Islet precursor cell (in vitro differentiated cells): ENCODE data around the gene CACNB1.
"Not testable (repeated sequence)": the region's sequence is repeated elsewhere in the genome, so short reads cannot be mapped to it uniquely, and the experiment has no call there.

Source experiments
- DNase-seq: peaks from one replicate; pipeline ENCODE4 v3.0.0-alpha.2; 2018

Gene CACNB1

GRCh38 chr17:39150104-39150634 lies 47.3 kb downstream of the CACNB1 start:
- DNase-seq: no peak

- DNase-seq: no peak
Observed at GRCh38 chr17:39147221-39148185, 50.0 kb downstream of the CACNB1 start.

- DNase-seq: no peak
Observed at GRCh38 chr17:39146273-39146672, 51.2 kb downstream of the CACNB1 start.

- DNase-seq: no peak
Observed at GRCh38 chr17:39145143-39145542, 52.3 kb downstream of the CACNB1 start.

- DNase-seq: no peak
Observed at GRCh38 chr17:39144416-39144840, 53.0 kb downstream of the CACNB1 start.

GRCh38 chr17:39143552-39144093 lies 53.8 kb downstream of the CACNB1 start:
- DNase-seq: no peak

GRCh38 chr17:39141915-39142664 lies 55.4 kb downstream of the CACNB1 start:
- no peak for DNase-seq

GRCh38 chr17:39141294-39141693 lies 56.2 kb downstream of the CACNB1 start:
- no peak for DNase-seq

GRCh38 chr17:39139561-39139960 lies 57.9 kb downstream of the CACNB1 start:
- no peak for DNase-seq

GRCh38 chr17:39139161-39139511 lies 58.3 kb downstream of the CACNB1 start:
- peak; percentile 85 for DNase-seq

GRCh38 chr17:39138431-39139160 lies 58.9 kb downstream of the CACNB1 start:
- DNase-seq: no peak

GRCh38 chr17:39134878-39135277 lies 62.6 kb downstream of the CACNB1 start:
- DNase-seq: no peak

GRCh38 chr17:39132192-39132610 lies 65.3 kb downstream of the CACNB1 start:
- no peak for DNase-seq

- no peak for DNase-seq
Observed at GRCh38 chr17:39131616-39132015, 65.9 kb downstream of the CACNB1 start.

- DNase-seq: no peak
Observed at GRCh38 chr17:39130205-39130604, 67.3 kb downstream of the CACNB1 start.

- not testable (repeated sequence) for DNase-seq
Observed at GRCh38 chr17:39129544-39129943, 67.9 kb downstream of the CACNB1 start.

GRCh38 chr17:39126436-39126835 lies 71.0 kb downstream of the CACNB1 start:
- no peak for DNase-seq

- no peak for DNase-seq
Observed at GRCh38 chr17:39125143-39125875, 72.2 kb downstream of the CACNB1 start.

- DNase-seq: no peak
Observed at GRCh38 chr17:39123627-39124026, 73.8 kb downstream of the CACNB1 start.
